HG03521 (cell line): ENCODE data around the gene MTMR6.

Source experiments
- ATAC-seq: cut with Tn5 transposase; IDR thresholded peaks from one replicate; pipeline ENCODE4 v1.9.1; 2021; ENCODE audit warnings: mild to moderate bottlenecking, moderate library complexity; ENCODE audit not compliant: unreplicated experiment

Gene MTMR6

GRCh38 chr13:25281193-25281934, 5.9 kb downstream of the MTMR6 start:
- ATAC-seq, result no peak

DNA sequence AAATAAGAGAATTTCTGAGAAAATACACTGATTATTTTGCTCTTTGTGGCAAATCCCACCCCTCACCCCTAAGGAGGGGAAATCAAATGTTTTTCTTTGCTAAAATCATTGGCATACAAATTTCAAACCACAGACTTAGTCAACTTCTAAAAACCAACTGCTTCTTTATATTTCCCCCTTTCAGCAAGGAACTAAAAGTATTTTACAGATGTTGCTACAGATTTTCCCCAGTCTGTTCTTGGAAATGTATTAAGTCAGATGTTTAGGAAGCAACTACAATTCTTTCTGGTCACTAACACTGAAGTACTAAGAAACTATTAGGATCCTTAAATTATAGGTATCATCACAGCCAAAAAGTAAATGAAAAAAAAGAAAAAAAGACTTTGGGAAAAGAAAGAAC, 6.9 kb downstream of the MTMR6 start:
- no peak for ATAC-seq

DNA sequence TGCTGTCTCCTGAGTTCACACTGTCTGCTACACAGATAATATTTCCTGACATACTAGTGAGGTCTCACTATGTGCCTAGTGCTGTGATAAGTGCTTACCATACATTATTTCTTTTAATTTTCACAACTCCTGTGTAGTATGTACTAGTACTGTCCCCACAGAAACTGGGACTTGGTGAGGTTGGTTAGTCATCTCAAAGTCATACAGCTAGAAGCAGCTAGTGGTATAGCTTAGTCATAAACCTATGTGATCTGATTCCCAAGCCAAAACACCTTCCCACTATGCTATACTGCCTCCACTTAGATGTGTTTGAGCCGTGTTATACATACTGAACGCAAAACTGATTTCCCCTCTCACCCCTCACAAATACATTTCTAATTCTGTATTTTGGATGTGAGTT, 10.5 kb downstream of the MTMR6 start:
- no peak for ATAC-seq

DNA sequence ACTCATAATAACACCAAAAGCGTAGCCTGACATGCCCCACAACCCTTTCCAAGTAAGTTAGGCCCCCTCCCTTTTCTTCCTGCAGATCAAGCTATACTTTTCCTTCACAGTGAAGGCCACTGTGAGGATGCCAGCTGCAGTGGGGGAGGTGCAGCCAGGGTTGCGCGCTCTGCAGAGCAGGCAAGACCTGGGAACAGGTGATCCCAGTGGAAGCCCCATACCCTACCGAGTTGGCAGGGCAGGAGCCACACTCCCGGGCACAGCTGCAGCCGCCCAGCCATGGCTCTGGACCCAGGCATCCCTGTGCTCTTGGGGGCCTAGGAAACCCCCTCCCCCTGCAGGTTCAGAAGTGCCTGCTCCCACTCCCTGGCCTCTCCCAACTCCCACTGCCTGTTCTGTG, 18.7 kb downstream of the MTMR6 start:
- ATAC-seq, result no peak

GRCh38 chr13:25267715-25268114, 19.6 kb downstream of the MTMR6 start:
- ATAC-seq, result no peak

DNA sequence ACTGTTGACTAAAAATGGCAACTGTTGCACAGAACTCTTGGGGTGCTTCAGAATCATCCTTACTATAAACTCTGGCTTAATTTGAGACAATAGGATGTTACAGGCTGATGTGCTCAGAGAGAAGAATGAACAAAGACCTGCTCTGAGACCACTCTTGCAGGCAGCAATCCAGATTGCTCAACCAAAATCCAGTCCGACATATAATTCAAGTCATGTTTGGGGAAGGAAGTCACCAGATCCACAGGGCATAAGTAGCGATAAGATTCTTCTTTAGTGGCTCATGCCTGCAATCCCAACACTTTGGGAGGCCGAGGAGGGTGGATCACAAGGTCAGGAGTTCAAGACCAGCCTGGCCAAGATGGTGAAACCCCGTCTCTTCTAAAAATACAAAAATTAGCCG, 20.6 kb downstream of the MTMR6 start:
- ATAC-seq, result no peak

- ATAC-seq, result no peak
These were observed 25.0 kb downstream of the MTMR6 start for GRCh38 chr13:25262261-25262660.

DNA sequence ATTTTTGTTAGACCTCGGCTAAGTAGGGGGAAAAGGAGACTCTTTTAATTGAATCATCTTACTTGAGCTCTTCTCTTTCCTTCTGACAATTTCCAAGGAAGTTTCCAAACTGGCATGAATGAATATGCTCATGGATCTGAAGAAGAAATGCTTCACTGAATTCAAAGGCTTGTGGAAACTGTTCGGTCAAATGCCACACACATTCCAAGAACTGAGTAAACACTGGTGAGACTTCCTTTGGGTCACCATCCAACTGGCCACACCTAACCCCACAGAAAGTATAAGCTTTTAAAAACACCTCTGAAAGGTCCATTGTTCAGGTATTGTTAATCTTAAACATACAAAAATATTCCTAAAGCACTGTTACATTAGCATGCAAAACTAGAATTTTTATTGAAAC, 33.6 kb downstream of the MTMR6 start:
- ATAC-seq, result no peak

DNA sequence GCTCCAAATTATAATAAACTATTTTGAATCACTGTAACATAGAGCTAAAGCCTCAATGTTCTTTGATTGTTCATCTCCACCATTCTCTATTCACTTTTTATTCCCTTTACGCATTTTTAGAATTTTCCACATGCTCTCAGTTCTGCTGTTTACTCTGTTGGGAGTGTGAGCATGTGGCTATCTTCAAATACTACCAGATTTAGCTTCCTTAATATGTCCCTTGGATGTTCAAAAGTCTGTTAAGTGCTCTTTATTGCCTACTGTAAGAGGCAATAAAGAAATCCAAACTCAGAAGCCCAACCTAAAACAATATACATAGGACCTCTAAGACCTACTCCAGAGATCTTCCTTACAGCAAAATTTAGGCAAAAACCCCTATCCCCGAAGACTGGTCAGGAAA, 34.5 kb downstream of the MTMR6 start:
- ATAC-seq, result no peak

GRCh38 chr13:25252225-25252624, 35.1 kb downstream of the MTMR6 start:
- ATAC-seq, result no peak

DNA sequence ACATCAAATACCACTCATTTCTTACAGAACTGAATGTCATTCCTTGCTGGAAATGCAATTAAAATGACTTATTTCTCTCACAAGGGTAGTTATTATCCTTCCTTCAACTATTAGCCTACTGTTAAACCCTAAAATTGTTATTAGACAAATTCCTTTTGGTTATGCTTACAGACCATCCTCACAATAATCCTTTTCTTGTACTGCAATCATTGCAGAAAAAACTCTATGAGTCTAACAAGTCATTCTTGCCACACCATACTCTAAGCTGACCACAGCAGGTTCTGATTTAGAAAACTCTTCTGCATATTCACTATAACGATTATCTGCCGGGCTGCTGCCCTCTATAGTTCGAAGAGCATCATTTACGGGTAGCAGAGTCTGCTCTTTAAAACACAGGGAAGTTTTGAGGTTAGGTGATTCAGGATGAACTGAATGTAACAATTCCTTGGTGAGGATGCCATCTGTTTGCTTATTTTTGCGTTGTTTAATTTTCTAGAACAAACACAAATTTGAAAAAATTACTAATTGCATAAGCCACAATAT, 38.2 kb downstream of the MTMR6 start:
- no peak for ATAC-seq

- no peak for ATAC-seq
These were observed 39.2 kb downstream of the MTMR6 start for GRCh38 chr13:25248071-25248470.

DNA sequence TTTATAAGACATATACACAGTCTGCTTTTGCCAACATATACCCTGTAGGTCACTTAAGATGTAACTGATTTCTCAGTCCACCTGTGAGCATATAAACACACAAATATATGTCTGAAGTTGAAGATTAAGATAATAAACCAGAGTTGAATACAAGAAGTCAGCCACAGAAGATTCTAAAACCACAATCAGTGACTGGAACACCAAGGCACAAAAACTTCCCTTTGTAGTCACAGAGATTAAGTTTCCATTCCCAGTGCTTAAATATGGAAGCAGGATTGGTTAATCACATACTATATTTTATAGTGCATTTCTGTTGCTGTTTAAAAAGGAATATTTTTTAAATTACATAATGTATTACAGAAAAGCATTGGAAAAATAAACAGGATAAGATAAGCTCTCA, 39.9 kb downstream of the MTMR6 start:
- no peak for ATAC-seq

DNA sequence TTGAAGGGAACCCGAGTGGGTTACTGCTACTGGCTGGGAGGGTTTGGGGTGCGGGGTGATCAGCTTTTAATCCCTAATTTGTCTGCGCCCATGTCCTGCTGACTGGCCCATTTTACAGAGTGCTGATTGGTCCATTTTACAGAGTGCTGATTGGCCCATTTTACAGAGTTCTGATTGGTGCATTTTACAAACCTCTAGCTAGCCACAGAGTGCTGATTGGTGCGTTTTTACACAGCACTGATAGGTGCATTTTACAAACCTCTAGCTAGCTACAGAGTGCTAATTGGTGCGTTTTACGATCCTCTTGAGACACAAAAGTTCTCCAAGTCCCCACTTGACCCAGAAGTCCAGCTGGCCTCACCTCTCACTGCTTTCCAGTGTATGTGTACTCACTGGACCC, 43.2 kb downstream of the MTMR6 start:
- ATAC-seq, result no peak

DNA sequence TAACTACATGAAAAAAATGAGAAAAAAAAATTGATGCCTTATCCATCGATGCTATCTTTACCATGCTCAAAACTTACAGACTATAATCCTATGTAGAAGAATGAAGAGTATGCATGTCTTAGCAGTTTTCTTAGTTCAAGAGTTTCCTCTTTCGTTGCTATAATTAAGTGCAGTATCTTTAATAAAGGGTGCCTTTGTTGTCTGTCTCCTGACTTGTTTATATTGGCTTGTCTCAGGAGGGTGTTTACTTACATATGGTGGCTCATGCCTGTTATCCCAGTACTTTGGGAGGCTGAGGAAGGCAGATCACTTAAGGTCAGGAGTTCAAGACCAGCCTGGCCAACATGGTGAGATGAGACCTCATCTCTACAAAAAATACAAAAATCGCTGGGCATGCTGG, 44.3 kb downstream of the MTMR6 start:
- ATAC-seq, result no peak

DNA sequence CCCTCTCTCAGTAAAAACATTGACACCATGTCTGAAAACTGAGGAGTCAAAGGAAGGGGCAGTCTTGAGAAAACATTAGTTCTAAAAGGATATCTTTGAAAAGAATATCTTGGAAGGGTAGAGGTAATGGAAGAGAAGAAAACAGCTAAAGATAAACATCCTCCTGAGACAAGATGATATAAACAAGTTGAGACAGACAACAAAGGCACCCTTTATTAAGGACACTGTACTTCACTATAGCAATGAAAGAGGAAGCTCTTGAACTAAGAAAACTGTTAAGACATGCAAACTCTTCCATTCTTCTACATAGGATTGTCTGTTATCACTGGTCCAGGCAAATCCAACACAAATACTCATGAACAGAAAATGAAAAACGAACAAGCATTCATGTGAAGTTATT, 46.3 kb downstream of the MTMR6 start:
- ATAC-seq, result no peak

GRCh38 chr13:25237083-25237482, 50.2 kb downstream of the MTMR6 start:
- ATAC-seq, result no peak

- ATAC-seq, result no peak
These were observed 53.4 kb downstream of the MTMR6 start for GRCh38 chr13:25233861-25234260.

DNA sequence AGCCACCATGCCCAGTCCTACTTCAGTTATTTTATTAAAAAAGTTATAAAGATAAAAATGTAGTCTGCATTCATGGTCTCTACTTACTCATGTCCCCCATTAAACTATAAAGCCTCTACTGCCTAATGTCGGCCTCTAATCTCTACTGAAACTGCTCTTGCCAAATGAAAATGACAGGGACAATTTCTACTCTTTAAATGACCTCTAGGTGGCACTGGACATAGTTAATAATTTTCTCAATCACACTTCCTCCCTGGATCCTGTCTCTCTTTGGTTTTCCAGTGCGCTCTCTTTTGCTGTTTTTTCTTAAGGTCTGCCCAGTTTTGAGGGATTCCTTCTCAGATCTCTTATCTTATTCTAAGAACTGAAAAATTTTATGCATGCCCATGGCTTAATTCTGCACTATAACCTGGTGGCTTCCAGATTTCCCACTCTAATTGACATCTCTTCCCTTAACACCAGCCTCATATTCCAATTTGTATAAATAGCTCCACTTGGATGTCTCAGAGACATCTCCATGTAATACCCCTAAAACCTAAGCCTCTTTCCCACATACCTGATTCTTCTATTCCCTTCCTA, 54.3 kb downstream of the MTMR6 start:
- no peak for ATAC-seq

DNA sequence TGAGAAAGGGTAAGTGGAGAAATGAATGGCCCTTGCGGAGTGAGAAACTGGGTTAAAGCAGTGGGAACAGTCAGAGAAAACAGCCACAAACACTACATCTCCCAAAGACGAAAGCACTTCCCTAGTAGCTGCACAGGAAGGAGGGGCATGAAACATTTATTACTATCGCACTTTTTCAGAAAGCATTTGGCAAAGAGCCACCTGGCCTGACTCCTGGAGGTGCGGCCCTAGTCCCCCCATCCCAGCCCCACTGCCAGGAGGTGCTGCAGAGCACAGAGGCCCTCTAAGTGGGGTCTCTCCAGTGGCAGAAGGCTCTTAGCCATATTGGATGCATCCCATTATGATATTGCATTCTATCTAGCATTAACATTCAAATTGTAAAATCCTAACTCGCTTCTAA, 55.8 kb downstream of the MTMR6 start:
- no peak for ATAC-seq

- ATAC-seq, result no peak
These were observed 59.6 kb downstream of the MTMR6 start for GRCh38 chr13:25227690-25228089.

- ATAC-seq, result no peak
These were observed 61.3 kb downstream of the MTMR6 start for GRCh38 chr13:25225970-25226369.

- ATAC-seq, result no peak
These were observed 63.1 kb downstream of the MTMR6 start for GRCh38 chr13:25224151-25224550.
